Loucy (cell line): ENCODE measurements around the gene MEPCE.

Source experiments
- CTCF ChIP-seq: fragments of 200-600 bp; sonication (generic); conservative IDR thresholded peaks from 2 replicates; pipeline ENCODE4 v1.5.1; 2014; ENCODE audit warnings: mild to moderate bottlenecking, antibody characterized with exemption, low read length
- EZH2phosphoT487 ChIP-seq: fragments of 200-600 bp; IDR thresholded peaks from 2 replicates; pipeline ENCODE4 v1.6.1; 2018; ENCODE audit warnings: antibody characterized with exemption, mild to moderate bottlenecking, moderate library complexity, borderline replicate concordance

GRCh38 chr7:100390286-100391009, 39.2 kb upstream of the MEPCE start:
- TF ChIP-seq CTCF (no peak), EZH2phosphoT487 (no peak)
